RWPE1 (cell line): ENCODE data around the gene DCANP1.

Source experiments
- CTCF ChIA-PET: fragments of 350-600 bp; sonication (Branson Sonifier 250); formaldehyde crosslinking; extraction: SDS; loops from one replicate; lab custom pipeline; 2021; lab: Yijun Ruan, JAX
- POLR2A ChIA-PET: fragments of 400-600 bp; formaldehyde crosslinking; extraction: SDS; loops from one replicate; lab custom pipeline; 2020; ENCODE audit warnings: antibody characterized with exemption; ENCODE audit not compliant: low non-redundant PET; lab: Yijun Ruan, JAX
- DNase-seq: peaks from one replicate; pipeline ENCODE4 v3.0.0; 2012; ENCODE audit warnings: low spot score
- H3K27ac ChIP-seq: fragments of 450-650 bp; 2 replicates; pipeline ENCODE4 v1.5.1; 2017
- TF ChIP-seq, protein P1 (sequence below): fragments of 450-650 bp; conservative IDR thresholded peaks from 2 replicates; pipeline ENCODE4 v1.5.1; 2017; ENCODE audit warnings: low read depth, mild to moderate bottlenecking

DCANP1 gene

DNA sequence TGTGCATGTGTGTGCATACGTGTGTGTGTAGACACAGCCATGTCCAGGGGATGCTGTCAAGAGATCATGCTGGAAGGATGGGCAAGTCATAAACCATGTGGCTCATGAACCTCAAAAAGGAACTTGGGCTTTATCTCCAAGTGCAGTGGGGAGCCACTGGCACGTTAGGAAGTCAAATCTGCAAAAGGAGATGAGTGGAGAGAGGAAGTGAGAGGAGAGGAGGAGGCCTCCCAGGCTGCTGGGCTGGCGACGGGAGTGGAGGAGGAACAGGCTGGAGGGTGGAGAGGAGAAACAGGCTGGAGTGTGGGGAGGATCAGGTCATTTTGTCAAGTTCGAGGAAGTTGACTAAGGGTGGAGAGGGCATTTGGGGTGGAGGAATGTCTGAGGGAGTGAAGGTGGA, 34.2 kb upstream of the DCANP1 start:
- TF ChIP-seq, protein P1, sequence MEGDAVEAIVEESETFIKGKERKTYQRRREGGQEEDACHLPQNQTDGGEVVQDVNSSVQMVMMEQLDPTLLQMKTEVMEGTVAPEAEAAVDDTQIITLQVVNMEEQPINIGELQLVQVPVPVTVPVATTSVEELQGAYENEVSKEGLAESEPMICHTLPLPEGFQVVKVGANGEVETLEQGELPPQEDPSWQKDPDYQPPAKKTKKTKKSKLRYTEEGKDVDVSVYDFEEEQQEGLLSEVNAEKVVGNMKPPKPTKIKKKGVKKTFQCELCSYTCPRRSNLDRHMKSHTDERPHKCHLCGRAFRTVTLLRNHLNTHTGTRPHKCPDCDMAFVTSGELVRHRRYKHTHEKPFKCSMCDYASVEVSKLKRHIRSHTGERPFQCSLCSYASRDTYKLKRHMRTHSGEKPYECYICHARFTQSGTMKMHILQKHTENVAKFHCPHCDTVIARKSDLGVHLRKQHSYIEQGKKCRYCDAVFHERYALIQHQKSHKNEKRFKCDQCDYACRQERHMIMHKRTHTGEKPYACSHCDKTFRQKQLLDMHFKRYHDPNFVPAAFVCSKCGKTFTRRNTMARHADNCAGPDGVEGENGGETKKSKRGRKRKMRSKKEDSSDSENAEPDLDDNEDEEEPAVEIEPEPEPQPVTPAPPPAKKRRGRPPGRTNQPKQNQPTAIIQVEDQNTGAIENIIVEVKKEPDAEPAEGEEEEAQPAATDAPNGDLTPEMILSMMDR = no peak
- POLR2A ChIA-PET = no interaction called here
- DNase-seq = no peak
- H3K27ac ChIP-seq = no peak overlapping the region
- CTCF ChIA-PET = interaction anchor here (1.1 to 1.8 kb wide), 2 partner anchors 16 to 71 kb away, joined by 4 to 5 read pairs; no protein-coding TSS in a partner anchor

DNA sequence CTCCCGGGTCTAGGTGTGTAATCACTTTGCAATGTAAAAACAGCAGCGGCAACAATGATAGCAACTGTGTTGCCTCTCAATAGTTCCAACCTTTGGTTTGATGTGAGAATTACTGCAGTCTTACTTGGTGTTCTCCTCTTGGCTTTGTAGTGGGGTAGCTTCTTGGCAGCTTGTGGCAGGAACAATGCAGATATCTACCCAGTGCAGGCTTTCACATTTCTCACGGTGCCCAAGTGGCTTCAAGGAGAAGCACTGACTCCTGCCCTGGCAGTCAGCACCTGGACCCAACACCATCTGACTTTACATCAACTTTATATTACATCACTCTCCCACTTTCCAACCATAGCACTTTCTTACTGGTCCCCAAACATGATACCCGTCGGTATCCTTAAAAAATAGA, 33.4 kb upstream of the DCANP1 start:
- ChIA-PET POLR2A (no interaction called here), CTCF (interaction anchor here (0.5 to 2.6 kb wide), 5 partner anchors 14 to 210 kb away, joined by 3 to 10 read pairs (median 4); no protein-coding TSS in a partner anchor)

DNA sequence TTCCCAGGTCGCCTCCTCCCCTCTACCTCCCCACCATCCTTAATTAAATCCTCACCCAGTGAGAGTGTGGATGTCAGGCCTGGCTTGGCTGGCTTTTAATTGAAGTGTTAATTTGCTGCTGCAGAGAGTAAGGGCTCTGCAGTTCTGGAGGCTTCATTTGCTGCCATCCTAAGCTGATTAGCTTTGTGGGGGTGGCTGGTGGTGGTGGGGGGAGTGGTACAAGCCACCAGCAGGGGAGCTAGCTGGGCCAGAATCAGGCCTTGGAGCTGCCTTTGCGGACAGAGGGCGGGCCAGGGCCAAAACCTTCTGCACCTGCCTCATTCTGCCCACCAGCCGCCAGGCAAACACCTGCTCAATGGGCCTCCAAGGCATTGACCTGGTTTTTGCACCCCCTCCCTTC, 31.8 kb upstream of the DCANP1 start:
- ChIA-PET CTCF (interaction anchor here (0.6 to 3.4 kb wide), 5 partner anchors 13 to 249 kb away, joined by 3 to 12 read pairs (median 3); no protein-coding TSS in a partner anchor), POLR2A (no interaction called here)
- DNase-seq = no peak
- TF ChIP-seq, protein P1 = no peak
- no peak overlapping the region for H3K27ac ChIP-seq

More for the DNA sequence above, 33.4 kb upstream of the DCANP1 start:
- TF ChIP-seq, protein P1 = no peak
- DNase-seq = no peak
- H3K27ac ChIP-seq = no peak overlapping the region

DNA sequence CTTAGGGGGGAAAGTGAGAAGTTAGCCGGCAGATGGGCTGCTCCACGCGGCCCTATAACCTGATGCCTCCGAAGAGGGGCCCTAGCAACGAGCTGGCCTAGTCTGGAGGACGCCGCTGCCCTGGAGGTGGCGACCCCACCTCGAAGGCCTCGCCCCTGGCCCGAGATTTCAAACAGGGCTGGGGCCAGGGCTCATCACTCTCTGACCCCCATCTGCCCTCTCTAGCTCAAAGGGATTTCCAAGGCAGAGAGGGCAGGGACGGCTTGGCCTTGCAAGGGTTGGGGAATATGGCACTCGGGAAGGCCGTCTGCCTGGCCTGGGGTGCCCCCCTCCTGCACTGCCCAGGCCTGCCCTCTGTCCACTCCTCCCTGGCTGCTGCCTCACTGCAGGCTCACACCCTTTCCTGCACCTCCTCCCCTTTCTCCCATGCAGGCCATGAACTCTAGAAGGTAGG, 30.5 kb upstream of the DCANP1 start:
- POLR2A ChIA-PET = no interaction called here
- no peak for DNase-seq
- CTCF ChIA-PET = interaction anchor here (1.1 to 3.4 kb wide), 2 partner anchors 11 to 74 kb away, joined by 3 to 12 read pairs; no protein-coding TSS in a partner anchor
- H3K27ac ChIP-seq = no peak overlapping the region
- TF ChIP-seq, protein P1 = no peak

DNA sequence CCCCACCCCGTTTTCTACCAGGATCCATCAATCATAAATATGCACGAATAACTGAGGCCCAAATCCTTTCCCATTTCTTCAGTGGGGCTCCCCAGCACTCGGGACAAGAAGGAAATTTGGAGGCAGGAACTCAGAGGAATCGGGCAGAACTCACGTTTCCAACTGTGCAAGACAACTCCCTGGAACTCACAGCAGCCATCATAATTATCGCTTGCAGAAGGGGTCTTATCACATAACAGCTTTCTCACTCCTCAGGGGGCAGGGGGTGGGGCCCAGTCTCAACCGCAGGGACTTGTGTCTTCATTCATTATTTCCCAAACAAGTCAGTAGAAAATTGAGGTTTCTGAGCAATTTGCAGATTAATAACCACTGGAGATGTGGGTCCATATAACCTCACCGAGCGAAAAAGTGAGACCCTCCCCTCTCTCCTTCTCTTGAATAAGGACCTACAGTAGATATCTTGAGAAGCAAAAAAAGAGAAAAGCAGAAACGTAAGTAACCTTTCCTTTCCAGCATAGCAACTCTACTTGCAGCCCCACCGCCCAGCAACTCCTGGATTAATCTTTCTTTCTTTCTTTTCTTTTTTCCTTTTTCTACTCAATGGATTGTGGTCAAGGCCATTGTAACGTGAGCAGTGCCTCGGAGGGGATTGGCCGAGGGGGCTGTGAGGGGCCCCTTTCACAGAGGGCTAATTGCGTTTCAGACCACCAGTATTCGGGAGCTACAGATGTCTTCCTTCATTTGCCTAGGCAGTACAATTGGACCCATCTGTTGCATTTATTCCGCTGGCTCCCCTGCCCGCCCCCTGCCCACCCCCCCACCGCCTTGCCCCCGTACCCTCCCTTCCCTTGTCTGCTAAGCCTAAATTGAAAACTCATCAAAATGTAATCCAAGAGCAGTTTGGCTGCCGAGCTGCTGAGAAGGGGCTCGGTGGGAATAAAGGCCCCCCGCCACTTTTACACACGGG, 29.8 kb upstream of the DCANP1 start:
- CTCF ChIA-PET = interaction anchor here (1.1 to 3.4 kb wide), 2 partner anchors 11 to 75 kb away, joined by 3 to 12 read pairs; no protein-coding TSS in a partner anchor
- no peak for DNase-seq
- H3K27ac ChIP-seq = no peak overlapping the region
- POLR2A ChIA-PET = no interaction called here
- TF ChIP-seq, protein P1 = no peak

DNA sequence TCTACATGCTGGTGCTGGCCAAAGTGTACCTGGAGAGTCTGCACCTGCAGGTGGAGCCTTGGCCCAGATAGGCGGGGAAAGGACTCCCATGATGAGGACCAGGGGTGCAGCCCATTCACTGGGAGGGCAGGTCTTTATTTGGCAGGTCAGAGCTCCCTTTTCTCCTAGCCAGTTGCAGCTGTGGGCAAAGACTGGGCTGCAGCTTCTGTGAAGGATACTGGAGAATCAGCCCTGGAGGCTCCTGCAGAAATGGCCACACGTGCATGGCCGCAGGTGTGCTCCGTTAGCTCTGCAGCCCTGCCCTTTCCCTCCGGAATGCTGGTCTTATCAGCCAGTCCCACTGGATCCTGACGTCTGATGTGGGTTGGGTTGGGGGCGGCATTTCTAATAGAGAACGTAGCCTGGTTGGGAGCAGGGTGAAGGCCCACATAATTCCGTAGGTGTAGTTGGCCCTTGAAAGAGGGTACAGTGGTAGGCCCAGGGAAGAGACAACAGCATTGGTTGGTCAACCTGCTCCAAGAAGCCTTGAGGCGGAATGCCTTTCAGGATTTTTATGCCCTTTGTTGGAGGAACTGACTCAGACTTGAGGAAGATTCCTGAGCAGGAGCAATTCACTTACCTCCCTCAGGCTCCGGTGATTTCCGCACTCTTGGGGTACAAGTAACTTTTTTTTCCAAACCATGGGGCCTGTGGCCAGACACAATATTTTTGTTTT, 27.0 kb upstream of the DCANP1 start:
- TF ChIP-seq, protein P1 = no peak
- POLR2A ChIA-PET = no interaction called here
- H3K27ac ChIP-seq = no peak overlapping the region
- CTCF ChIA-PET = interaction anchor here (0.5 to 2.5 kb wide), 2 partner anchors 12 to 1440 kb away, joined by 3 to 9 read pairs; no protein-coding TSS in a partner anchor
- no peak for DNase-seq
